Fibroblast of lung (primary cell): Measurements from ENCODE around the gene GAL.

Experiments used
- CTCF ChIP-seq, 2 donors: IDR thresholded peaks in 1 of 2; conservative IDR thresholded peaks in 1 of 2; 1 replicate in 1 of 2; 2 replicates in 1 of 2; pipeline ENCODE4 v1.5.1; 2011 to 2012; ENCODE audit warnings: low read length in 2 of 2, control low read depth in 1 of 2, inconsistent platforms in 1 of 2, low read depth in 1 of 2, mild to moderate bottlenecking in 1 of 2
- EZH2 ChIP-seq: IDR thresholded peaks from 2 replicates; pipeline ENCODE4 v1.5.1; 2012; ENCODE audit warnings: low read length, control low read depth, mild to moderate bottlenecking; ENCODE audit errors: missing control alignments

GRCh38 chr11:68735646-68736045, 51.3 kb downstream of the GAL start:
- TF ChIP-seq CTCF (conservative IDR thresholded peaks at IDR 0.05 in 1 of 2, IDR thresholded peaks at IDR 0.05 in 1 of 2; ENCODE audit: low read depth in 1 of 2, low read length in 2 of 2) (no peak), EZH2 (no peak)
